Measurements from ENCODE around the gene ST6GALNAC2.

Gene ST6GALNAC2

GRCh38 chr17:76540381-76541300 lies 45.0 kb downstream of the ST6GALNAC2 start (continued):
- TF ChIP-seq ZNF18 (tag by site-specific recombination; IDR thresholded peaks at IDR 0.05): no peak
- peak; percentile 49; the same call in 1 of the 2 replicates for TF ChIP-seq ZEB2 (tag by site-specific recombination; IDR thresholded peaks at IDR 0.05)
- TF ChIP-seq ZNF626 (tag by site-specific recombination; IDR thresholded peaks at IDR 0.05): no peak
- TF ChIP-seq ZSCAN23 (tag by site-specific recombination; IDR thresholded peaks at IDR 0.05): no peak
- TF ChIP-seq ZNF558 (tag by site-specific recombination; IDR thresholded peaks at IDR 0.05): no peak
- TF ChIP-seq ZNF76 (tag by site-specific recombination; IDR thresholded peaks at IDR 0.05; ENCODE audit: borderline replicate concordance, low read depth): no peak
- no peak for TF ChIP-seq PRDM2 (tag by site-specific recombination; IDR thresholded peaks at IDR 0.05; ENCODE audit: borderline replicate concordance)
- TF ChIP-seq ZNF239 (tag by site-specific recombination; IDR thresholded peaks at IDR 0.05): no peak
- no peak for TF ChIP-seq ZSCAN18 (tag by site-specific recombination; IDR thresholded peaks at IDR 0.05)
- TF ChIP-seq ZNF585B (tag by site-specific recombination; IDR thresholded peaks at IDR 0.05): no peak
- no peak for TF ChIP-seq YY1 (tag by site-specific recombination; IDR thresholded peaks at IDR 0.05)
- TF ChIP-seq MEIS1 (CRISPR knock-in tag; IDR thresholded peaks at IDR 0.05; ENCODE audit: borderline replicate concordance): no peak
- TF ChIP-seq AEBP2 (tag by site-specific recombination; IDR thresholded peaks at IDR 0.05; ENCODE audit: borderline replicate concordance): no peak
- TF ChIP-seq ZBTB7A (tag by site-specific recombination; IDR thresholded peaks at IDR 0.05; ENCODE audit: low read depth): no peak
- TF ChIP-seq ZNF843 (tag by site-specific recombination; IDR thresholded peaks at IDR 0.05): peak; percentile 40; the same call in 1 of the 2 replicates
- TF ChIP-seq ZNF221 (tag by site-specific recombination; IDR thresholded peaks at IDR 0.05; ENCODE audit: borderline replicate concordance): no peak
- TF ChIP-seq ZNF555 (tag by site-specific recombination; conservative IDR thresholded peaks at IDR 0.05): no peak
- no peak for TF ChIP-seq ZNF280C (tag by site-specific recombination; IDR thresholded peaks at IDR 0.05)
- TF ChIP-seq IKZF3 (tag by site-specific recombination; IDR thresholded peaks at IDR 0.05): peak; percentile 56
- TF ChIP-seq ELK4 (IDR thresholded peaks at IDR 0.05; ENCODE audit: borderline replicate concordance, low read depth, low read length): no peak
- TF ChIP-seq KLF16 (tag by site-specific recombination; IDR thresholded peaks at IDR 0.05): peak; percentile 38; the same call in 1 of the 2 replicates
- TF ChIP-seq OVOL3 (tag by site-specific recombination; IDR thresholded peaks at IDR 0.05): no peak
- peak; percentile 79 for TF ChIP-seq ZNF629 (tag by site-specific recombination; IDR thresholded peaks at IDR 0.05)
